H1 (cell line): Measurements from ENCODE around the gene FOXF1. TPM values are rescaled to one million over a fixed set of nuclear protein-coding genes. Genes with fewer than 3 reads are reported as not detected.

Experiments used
- CTCF ChIA-PET: fragments of 300-600 bp; sonication (Branson Sonifier 250); formaldehyde crosslinking; loops from one replicate; lab custom pipeline; 2021; ENCODE audit not compliant: partially characterized antibody; lab: Charles Lee
- POLR2A ChIA-PET: fragments of 300-600 bp; sonication (Branson Sonifier 250); formaldehyde crosslinking; loops from one replicate; lab custom pipeline; 2021; ENCODE audit warnings: inconsistent platforms; ENCODE audit not compliant: partially characterized antibody; lab: Charles Lee
- DNase-seq, 2 experiments: peaks; one replicate each; pipeline versions ENCODE4 v3.0.0 to v3.0.0-alpha.2; 2010 to 2022; ENCODE audit warnings: low spot score in 2 of 2, low read depth in 1 of 2, mixed read lengths in 1 of 2
- FAIRE-seq: peaks from 2 replicates; lab custom pipeline; 2011; peaks lifted over from hg19 to GRCh38; lab: Jason Lieb, UNC
- H2AFZ ChIP-seq: 2 replicates; pipeline ENCODE4 v1.8.1; 2012; ENCODE audit warnings: low read length, inconsistent platforms
- H2AK5ac ChIP-seq: 2 replicates; pipeline ENCODE4 v1.6.1; 2013; ENCODE audit warnings: low read depth, low read length
- H2BK120ac ChIP-seq: replicated peaks from 2 replicates; pipeline ENCODE3; 2013; ENCODE audit warnings: low read depth, low read length, inconsistent platforms
- H2BK12ac ChIP-seq: 2 replicates; pipeline ENCODE4 v1.6.1; 2013; ENCODE audit warnings: low read depth, low read length
- H2BK15ac ChIP-seq: 2 replicates; pipeline ENCODE4 v1.6.1; 2013; ENCODE audit warnings: low read length
- H2BK20ac ChIP-seq: 2 replicates; pipeline ENCODE4 v1.6.1; 2013; ENCODE audit warnings: low read length
- H2BK5ac ChIP-seq: 2 replicates; pipeline ENCODE4 v1.6.1; 2013; ENCODE audit warnings: low read depth, low read length
- H3K14ac ChIP-seq: 2 replicates; pipeline ENCODE4 v1.6.1; 2013; ENCODE audit warnings: inconsistent platforms; ENCODE audit not compliant: insufficient read length
- H3K18ac ChIP-seq: 2 replicates; pipeline ENCODE4 v1.6.1; 2013; ENCODE audit warnings: low read length; ENCODE audit errors: extremely low read depth
- H3K23ac ChIP-seq: 2 replicates; pipeline ENCODE4 v1.6.1; 2013; ENCODE audit warnings: inconsistent platforms; ENCODE audit not compliant: insufficient read length
- H3K23me2 ChIP-seq: 2 replicates; pipeline ENCODE4 v1.6.1; 2013; ENCODE audit warnings: low read depth, low read length
- H3K27ac ChIP-seq: 2 replicates; pipeline ENCODE4 v1.6.1; 2011; ENCODE audit warnings: low read depth, low read length, inconsistent platforms
- H3K27me3 ChIP-seq, 4 experiments: replicated peaks in 1 of 4; 1 replicate in 1 of 4; 2 replicates in 3 of 4; pipeline versions ENCODE4 v1.6.1 to v1.8.1; 2011 to 2013; ENCODE audit warnings: low read length in 3 of 4, mild to moderate bottlenecking in 3 of 4, inconsistent platforms in 2 of 4, mixed read lengths in 2 of 4, moderate library complexity in 1 of 4; ENCODE audit not compliant: control insufficient read depth in 3 of 4, insufficient read depth in 3 of 4; ENCODE audit errors: extremely low read depth in 1 of 4
- H3K36me3 ChIP-seq, 4 experiments: 2 replicates each; pipeline versions ENCODE4 v1.6.1 to v1.8.1; 2011 to 2013; ENCODE audit warnings: mild to moderate bottlenecking in 4 of 4, low read length in 3 of 4, moderate library complexity in 2 of 4, control low read depth in 1 of 4, inconsistent platforms in 1 of 4; ENCODE audit not compliant: insufficient read depth in 4 of 4, control insufficient read depth in 2 of 4
- H3K4ac ChIP-seq: replicated peaks from 2 replicates; pipeline ENCODE3; 2013; ENCODE audit warnings: low read length, low read depth, mixed read lengths, inconsistent platforms; ENCODE audit not compliant: insufficient read length
- H3K4me1 ChIP-seq, 4 experiments: replicated peaks in 1 of 4; 1 replicate in 1 of 4; 2 replicates in 3 of 4; pipeline versions ENCODE4 v1.6.1 to v1.8.1; 2011 to 2013; ENCODE audit warnings: low read length in 3 of 4, inconsistent platforms in 2 of 4, mixed read lengths in 1 of 4; ENCODE audit not compliant: insufficient read depth in 4 of 4, control insufficient read depth in 3 of 4
- H3K4me2 ChIP-seq, 2 experiments: 2 replicates each; pipeline versions ENCODE4 v1.6.1 to v1.8.1; 2011 to 2013; ENCODE audit warnings: low read depth in 2 of 2, low read length in 2 of 2, control low read depth in 1 of 2, inconsistent platforms in 1 of 2, mild to moderate bottlenecking in 1 of 2; ENCODE audit not compliant: insufficient read depth in 1 of 2
- H3K4me3 ChIP-seq, 4 experiments: fragments of 200-600, 300-600 bp in 1 of 4; sonication (generic), shearing (Covaris generic), sonication (Bioruptor Twin) in 1 of 4; 2 replicates each; pipeline versions ENCODE4 v1.5.1 to v1.8.1; 2011 to 2016; ENCODE audit warnings: low read length in 4 of 4, low read depth in 3 of 4, control low read depth in 2 of 4, inconsistent platforms in 2 of 4, mild to moderate bottlenecking in 2 of 4, mixed read lengths in 1 of 4, moderate library complexity in 1 of 4; ENCODE audit not compliant: insufficient read depth in 2 of 4; ENCODE audit errors: extremely low read depth in 1 of 4
- H3K56ac ChIP-seq: replicated peaks from 2 replicates; pipeline ENCODE3; 2013; ENCODE audit warnings: low read depth, mild to moderate bottlenecking, mixed read lengths, low read length, inconsistent platforms; ENCODE audit not compliant: insufficient read length
- H3K79me1 ChIP-seq: 2 replicates; pipeline ENCODE4 v1.6.1; 2013; ENCODE audit warnings: low read depth, low read length, control low read depth
- H3K79me2 ChIP-seq, 2 experiments: 2 replicates each; pipeline versions ENCODE4 v1.6.1 to v1.8.1; 2012 to 2013; ENCODE audit warnings: low read length in 2 of 2, mild to moderate bottlenecking in 2 of 2, inconsistent platforms in 1 of 2; ENCODE audit not compliant: insufficient read depth in 2 of 2, control insufficient read depth in 1 of 2
- H3K9ac ChIP-seq, 4 experiments: replicated peaks in 1 of 4; 1 replicate in 1 of 4; 2 replicates in 3 of 4; pipeline versions ENCODE4 v1.6.1 to v1.8.1; 2011 to 2013; ENCODE audit warnings: low read depth in 3 of 4, low read length in 3 of 4, control low read depth in 2 of 4, mild to moderate bottlenecking in 2 of 4, moderate library complexity in 2 of 4, inconsistent platforms in 1 of 4; ENCODE audit errors: extremely low read depth in 1 of 4
- H3K9me3 ChIP-seq, 2 experiments: 2 replicates each; pipeline versions ENCODE4 v1.6.1 to v1.8.1; 2012 to 2013; ENCODE audit warnings: mild to moderate bottlenecking in 2 of 2, moderate library complexity in 2 of 2, control low read depth in 1 of 2, inconsistent platforms in 1 of 2, low read depth in 1 of 2, low read length in 1 of 2, mixed read lengths in 1 of 2; ENCODE audit not compliant: insufficient read depth in 2 of 2
- H4K20me1 ChIP-seq, 2 experiments: replicated peaks in 1 of 2; 2 replicates each; pipeline versions ENCODE3 to v1.8.1; 2011 to 2013; ENCODE audit warnings: inconsistent platforms in 2 of 2, low read length in 2 of 2, mild to moderate bottlenecking in 1 of 2; ENCODE audit not compliant: insufficient read depth in 2 of 2, control insufficient read depth in 1 of 2
- H4K5ac ChIP-seq: 2 replicates; pipeline ENCODE4 v1.6.1; 2013; ENCODE audit warnings: low read length, low read depth, mixed read lengths, inconsistent platforms; ENCODE audit not compliant: insufficient read length
- H4K8ac ChIP-seq: 2 replicates; pipeline ENCODE4 v1.8.0; 2013; ENCODE audit warnings: mild to moderate bottlenecking, moderate library complexity, low read length, inconsistent platforms; ENCODE audit not compliant: insufficient read depth; ENCODE audit errors: extremely low read depth
- H4K91ac ChIP-seq: replicated peaks from 2 replicates; pipeline ENCODE3; 2013; ENCODE audit warnings: low read length, mixed read lengths, inconsistent platforms; ENCODE audit not compliant: insufficient read length
- KDM4A ChIP-seq: IDR thresholded peaks from one replicate; pipeline ENCODE4 v1.7.1; 2012; ENCODE audit warnings: low read depth, mild to moderate bottlenecking, moderate library complexity, low read length, inconsistent platforms; ENCODE audit not compliant: severe bottlenecking
- MAFK ChIP-seq: IDR thresholded peaks from 2 replicates; pipeline ENCODE4 v1.6.1; 2012; ENCODE audit warnings: low read depth, mild to moderate bottlenecking, improper control_type of control experiment, low read length
- RNF2 ChIP-seq: fragments of 200-900, 300-1000 bp; sonication (generic); IDR thresholded peaks from 2 replicates; pipeline ENCODE4 v1.7.1; 2016; ENCODE audit warnings: borderline replicate concordance, low read depth, mild to moderate bottlenecking, antibody characterized with exemption, low read length; ENCODE audit not compliant: poor library complexity, severe bottlenecking; ENCODE audit errors: missing control alignments
- WGBS, 2 experiments: shearing (Covaris generic) in 1 of 2; methylation state at CpG; one replicate each; pipeline versions ENCODE4 v1.1.6 to v1.1.7; 2013 to 2015; ENCODE audit warnings: low lambda C conversion rate in 2 of 2, mixed read lengths in 2 of 2, inconsistent platforms in 1 of 2, low coverage in 1 of 2, missing lambda C conversion rate in 1 of 2; ENCODE audit not compliant: insufficient replicate concordance in 2 of 2, insufficient coverage in 1 of 2, insufficient read length in 1 of 2; ENCODE audit errors: extremely low coverage in 1 of 2, missing lambda C conversion rate in 1 of 2; 5-methylcytosine and 5-hydroxymethylcytosine counted together
- long read RNA-seq, 2 experiments: library from RNA in 1 of 2; library from capped mRNA in 1 of 2; stranded (forward); transcript quantifications; one replicate each; pipeline ENCODE4 v2.0.0, GENCODE V29; 2021; ENCODE audit warnings: inconsistent platforms in 1 of 2
- polyA minus RNA-seq, 3 experiments: library from RNA; depleted of rRNA, polyadenylated mRNA; stranded (reverse); fragments of >200 nt; gene quantifications; 1 replicate in 2 of 3; 2 replicates in 1 of 3; pipeline ENCODE4 v1.2.3, GENCODE V29; 2011
- polyA plus RNA-seq, 7 experiments: library from polyadenylated mRNA; depleted of rRNA in 3 of 7; stranded (reverse) in 5 of 7; unstranded in 2 of 7; fragments of >200 nt in 5 of 7; fragments of 200-250 nt in 2 of 7; gene quantifications; 1 replicate in 5 of 7; 2 replicates in 1 of 7; 4 replicates in 1 of 7; pipeline versions ENCODE4 v1.2.1 to v1.2.3, GENCODE V29; 2011 to 2013; ENCODE audit warnings: missing spikeins in 2 of 7, mixed read lengths in 2 of 7
- total RNA-seq: library from RNA; stranded (reverse); fragmentation: NEBNext Ultra II Directional; extraction: Animal tissue kit (Norgen Biotek cat#: 25700); gene quantifications from 2 replicates; pipeline ENCODE4 v1.2.1, GENCODE V29; 2021

The FOXF1 gene
- total RNA-seq (not detected in 2 replicates), polyA plus RNA-seq (2011; rRNA removed) (0.02 TPM in 1 of 2 replicates, not detected in the other), polyA minus RNA-seq (2011; rRNA and poly(A)+ RNA removed) (not detected in 2 replicates)
- not detected for polyA plus RNA-seq (2011; cell fraction: cytosol; rRNA removed)
- polyA plus RNA-seq (2011; cell fraction: nucleus; rRNA removed): not detected
- polyA plus RNA-seq (2012, experiment 1 of 2): not detected in 4 replicates
- polyA plus RNA-seq (2012, experiment 2 of 2): not detected
- 0.02 TPM for polyA plus RNA-seq (2013, experiment 1 of 2)
- polyA plus RNA-seq (2013, experiment 2 of 2): 0.04 TPM
- not detected for polyA minus RNA-seq (2011; cell fraction: cytosol; rRNA and poly(A)+ RNA removed)
- polyA minus RNA-seq (2011; cell fraction: nucleus; rRNA and poly(A)+ RNA removed): not detected
- long read RNA-seq, experiment 1: 0 reads
- long read RNA-seq, experiment 2: 0 reads

- ChIA-PET CTCF (interaction anchor here (0.9 to 1.6 kb wide), 4 partner anchors 9 to 466 kb away, joined by 3 read pairs; no protein-coding TSS in a partner anchor), POLR2A (interaction anchor here (0.9 kb wide), 1 partner anchor 224 kb away, joined by 3 read pairs; no protein-coding TSS in a partner anchor)
- H3K56ac ChIP-seq: no peak within 1 kb of the TSS
- no peak within 1 kb of the TSS for H2AK5ac ChIP-seq
- peak within 1 kb of the TSS; percentile 20 to 60 (median 28) for H3K4me3 ChIP-seq
- TF ChIP-seq KDM4A: peak; percentile 11
- TF ChIP-seq MAFK: no peak
- peak; percentile 38 for TF ChIP-seq RNF2
- FAIRE-seq (no peak), DNase-seq (peak in 1 of 2 experiments; percentile 75)
- H4K8ac ChIP-seq: peak within 1 kb of the TSS; percentile 80
- peaks cover 0 to 7% (median 0%) of the 10 kb centered on the region in 4 experiments; a peak in 1 of 8 replicates for H3K36me3 ChIP-seq
- H4K91ac ChIP-seq: no peak within 1 kb of the TSS
- H4K20me1 ChIP-seq: peaks cover 27 to 38% of the 10 kb centered on the region in 2 experiments
- peak within 1 kb of the TSS; percentile 68 for H2BK12ac ChIP-seq
- peaks cover 3 to 49% (median 27%) of the 10 kb centered on the region in 4 experiments for H3K4me1 ChIP-seq
- no peaks in the 10 kb centered on the region for H3K9me3 ChIP-seq
- no peak within 1 kb of the TSS for H3K14ac ChIP-seq
- 3% methylated on average over 48 of the region's 89 CpGs; no CpG with 5 or more reads in 1 of the 2 experiments for WGBS, 2 experiments
- no peak within 1 kb of the TSS for H3K23ac ChIP-seq
- H2BK15ac ChIP-seq: peak within 1 kb of the TSS; percentile 72; the same call in 1 of the 2 replicates
- no peak within 1 kb of the TSS; the same call in none of the 2 replicates for H3K18ac ChIP-seq
- H2AFZ ChIP-seq: no peak within 1 kb of the TSS
- H3K79me1 ChIP-seq: no peaks in the 10 kb centered on the region
- no peaks in the 10 kb centered on the region for H3K79me2 ChIP-seq
- no peak within 1 kb of the TSS for H3K27ac ChIP-seq
- no peak within 1 kb of the TSS for H3K4ac ChIP-seq
- H2BK120ac ChIP-seq: no peak within 1 kb of the TSS
- no peak within 1 kb of the TSS for H2BK5ac ChIP-seq
- no peak within 1 kb of the TSS for H4K5ac ChIP-seq
- H3K27me3 ChIP-seq: peaks cover 88 to 97% (median 96%) of the 10 kb centered on the region in 4 experiments
- no peak within 1 kb of the TSS for H3K9ac ChIP-seq
- H3K4me2 ChIP-seq: peak within 1 kb of the TSS; percentile 73 to 84
- peak within 1 kb of the TSS; percentile 23; the same call in 1 of the 2 replicates for H2BK20ac ChIP-seq
- H3K23me2 ChIP-seq: peaks cover 5% of the 10 kb centered on the region; the same call in 1 of the 2 replicates
Observed at GRCh38 chr16:86510465-86511261, at the start of gene FOXF1. Gene FOXF1 (plus strand): TSS chr16:86510527. CDS start chr16:86510570, 43 bp downstream.
